Hepatocyte (in vitro differentiated cells): ENCODE data around the gene ICAM2.

Experiments used
- CTCF ChIP-seq: fragments of 200-600 bp; sonication (generic); IDR thresholded peaks from 2 replicates; pipeline ENCODE4 v1.5.1; 2016; ENCODE audit warnings: antibody characterized with exemption, mild to moderate bottlenecking; ENCODE audit not compliant: poor library complexity
- EZH2 ChIP-seq: fragments of 200-600 bp; sonication (generic); IDR thresholded peaks from 2 replicates; pipeline ENCODE4 v1.6.1; 2016; ENCODE audit warnings: antibody characterized with exemption, mild to moderate bottlenecking, borderline replicate concordance

- TF ChIP-seq EZH2 (no peak), CTCF (no peak)
These were observed 16.8 kb downstream of the ICAM2 start for GRCh38 chr17:64003526-64004121.
